NT2/D1 (cell line): ENCODE results near the gene CNPY1.

Experiments used
- YY1 ChIP-seq: IDR thresholded peaks from 2 replicates; pipeline ENCODE4 v1.6.1; 2011; ENCODE audit not compliant: insufficient read length, insufficient read depth
- ZNF274 ChIP-seq: IDR thresholded peaks from 2 replicates; pipeline ENCODE4 v1.6.1; 2011; ENCODE audit warnings: mild to moderate bottlenecking, low read depth, low read length

DNA sequence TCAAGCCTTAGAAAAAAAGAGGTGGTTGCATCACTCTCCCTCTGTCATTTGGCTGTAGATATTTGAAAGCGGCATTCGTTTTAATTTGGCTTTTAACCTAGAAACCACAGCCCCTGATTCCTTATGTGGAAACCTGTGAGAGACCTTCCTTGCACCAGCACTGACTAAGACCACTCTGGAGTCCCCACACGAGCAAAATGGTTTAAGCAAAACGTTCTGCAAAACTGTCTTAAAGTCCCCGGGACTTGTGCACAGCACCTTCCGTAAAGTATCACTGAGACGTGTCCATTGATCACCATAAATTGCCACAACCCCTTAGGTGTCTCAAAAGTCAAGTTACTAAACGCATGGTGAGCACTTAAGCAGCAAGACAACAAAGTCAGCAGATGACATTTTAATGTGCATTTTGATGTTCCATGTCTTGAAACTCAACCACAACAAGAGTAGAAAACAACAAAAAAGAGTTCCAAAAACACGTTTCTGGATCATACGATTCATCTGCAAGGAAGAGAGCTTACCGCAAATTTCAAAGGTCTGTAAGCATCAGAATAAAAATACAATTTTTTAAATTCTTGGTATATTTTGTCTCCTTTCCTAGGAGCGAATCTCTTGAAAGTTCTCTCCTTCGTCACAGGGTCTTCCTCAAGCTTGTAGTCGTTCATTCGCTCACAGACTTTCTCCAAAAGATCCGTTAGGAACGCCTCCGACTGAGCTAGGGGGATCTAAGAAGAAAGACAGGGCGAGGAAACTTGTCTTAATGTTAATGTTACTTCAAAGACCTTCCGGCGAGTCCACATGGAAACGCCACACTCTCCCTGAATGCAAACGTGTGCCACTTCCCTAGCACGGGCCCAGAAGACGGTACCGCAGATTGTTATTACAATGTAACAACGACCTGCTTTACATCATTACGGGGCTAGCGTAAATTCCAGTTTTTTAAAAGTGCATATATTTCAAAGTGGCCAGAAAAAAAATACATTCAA lies 37.7 kb downstream of the CNPY1 start:
- TF ChIP-seq YY1 (no peak), ZNF274 (no peak)
